Measurements from ENCODE around the gene ADARB2.

The ADARB2 gene

GRCh38 chr10:1609648-1609970 lies 127.7 kb downstream of the ADARB2 start:
- DNase-seq = no peak

GRCh38 chr10:1608851-1609647 lies 128.3 kb downstream of the ADARB2 start:
- DNase-seq = no peak

- no peak for DNase-seq
These were observed 128.9 kb downstream of the ADARB2 start for GRCh38 chr10:1608408-1608807.

GRCh38 chr10:1607466-1607865 lies 129.9 kb downstream of the ADARB2 start:
- no peak for DNase-seq

- DNase-seq = no peak
These were observed 131.1 kb downstream of the ADARB2 start for GRCh38 chr10:1605999-1606940.

GRCh38 chr10:1605121-1605520 lies 132.2 kb downstream of the ADARB2 start:
- no peak for DNase-seq

- no peak for DNase-seq
These were observed 133.1 kb downstream of the ADARB2 start for GRCh38 chr10:1604246-1604645.

GRCh38 chr10:1603181-1603580 lies 134.1 kb downstream of the ADARB2 start:
- no peak for DNase-seq

GRCh38 chr10:1602037-1602484 lies 135.3 kb downstream of the ADARB2 start:
- no peak for DNase-seq

GRCh38 chr10:1601406-1601805 lies 135.9 kb downstream of the ADARB2 start:
- DNase-seq = no peak

- DNase-seq = no peak
These were observed 136.5 kb downstream of the ADARB2 start for GRCh38 chr10:1600861-1601260.

GRCh38 chr10:1598393-1599153 lies 138.8 kb downstream of the ADARB2 start:
- no peak for DNase-seq

- no peak for DNase-seq
These were observed 139.8 kb downstream of the ADARB2 start for GRCh38 chr10:1597370-1598146.

- DNase-seq = no peak
These were observed 140.7 kb downstream of the ADARB2 start for GRCh38 chr10:1596482-1597099.

- DNase-seq = no peak
These were observed 141.6 kb downstream of the ADARB2 start for GRCh38 chr10:1595726-1596125.

GRCh38 chr10:1595242-1595600 lies 142.1 kb downstream of the ADARB2 start:
- no peak for DNase-seq

GRCh38 chr10:1594372-1595241 lies 142.7 kb downstream of the ADARB2 start:
- no peak for DNase-seq

GRCh38 chr10:1591742-1592141 lies 145.6 kb downstream of the ADARB2 start:
- DNase-seq = no peak

GRCh38 chr10:1591045-1591444 lies 146.3 kb downstream of the ADARB2 start:
- no peak for DNase-seq

GRCh38 chr10:1589257-1589656 lies 148.1 kb downstream of the ADARB2 start:
- no peak for DNase-seq

GRCh38 chr10:1582739-1583138 lies 154.6 kb downstream of the ADARB2 start:
- no peak for DNase-seq
